Measurements from ENCODE around the gene C7orf33.
"Not testable (repeated sequence)": the region's sequence is repeated elsewhere in the genome, so short reads cannot be mapped to it uniquely, and the experiment has no call there.

Gene C7orf33

GRCh38 chr7:148589640-148590039 is 926 bp upstream of the C7orf33 start:
- DNase-seq (ENCODE audit: extremely low read depth, low read depth): no peak
- TF ChIP-seq CTCF (IDR thresholded peaks at IDR 0.05; ENCODE audit: low read depth, low read length): no peak

GRCh38 chr7:148596354-148596753 is 5.8 kb downstream of the C7orf33 start:
- DNase-seq (ENCODE audit: extremely low read depth, low read depth): not testable (repeated sequence)

GRCh38 chr7:148598351-148598750 is 7.8 kb downstream of the C7orf33 start:
- DNase-seq (ENCODE audit: extremely low read depth, low read depth): no peak
- no peak for TF ChIP-seq CTCF (IDR thresholded peaks at IDR 0.05; ENCODE audit: low read depth, low read length)

GRCh38 chr7:148605350-148605749 is 14.8 kb downstream of the C7orf33 start:
- no peak for DNase-seq (ENCODE audit: extremely low read depth, low read depth)
- no peak for TF ChIP-seq CTCF (IDR thresholded peaks at IDR 0.05; ENCODE audit: low read depth, low read length)

GRCh38 chr7:148607151-148607661 is 16.6 kb downstream of the C7orf33 start:
- no peak for DNase-seq (ENCODE audit: extremely low read depth, low read depth)
- no peak for TF ChIP-seq CTCF (IDR thresholded peaks at IDR 0.05; ENCODE audit: low read depth, low read length)

- no peak for DNase-seq (ENCODE audit: extremely low read depth, low read depth)
- no peak for TF ChIP-seq CTCF (IDR thresholded peaks at IDR 0.05; ENCODE audit: low read depth, low read length)
Measured at GRCh38 chr7:148609045-148609725, 18.6 kb downstream of the C7orf33 start.

GRCh38 chr7:148611692-148612091 is 21.1 kb downstream of the C7orf33 start:
- DNase-seq (ENCODE audit: extremely low read depth, low read depth): no peak
- no peak for TF ChIP-seq CTCF (IDR thresholded peaks at IDR 0.05; ENCODE audit: low read depth, low read length)

All from AG09319 (cell line).